GM12878 (cell line): ENCODE data around the gene MEIOSIN. TPM values are rescaled to one million over a fixed set of nuclear protein-coding genes. Genes with fewer than 3 reads are reported as not detected.

Experiments used
- ATAC-seq: fragments of 200-7000 bp; cut with Tn5 transposase; 3 replicates; pipeline ENCODE4 v1.9.1; 2020; ENCODE audit warnings: mild to moderate bottlenecking, moderate library complexity
- BruUV-seq: library from RNA; stranded (reverse); fragments of 400-500 nt; replicated peaks from 2 replicates; lab custom pipeline; 2021; lab: Mats Ljungman, UMichigan
- CTCF ChIA-PET: fragments of 300-600 bp; sonication (Branson Sonifier 250); formaldehyde crosslinking; extraction: SDS; loops from one replicate; lab custom pipeline; 2021; ENCODE audit warnings: inconsistent platforms; lab: Yijun Ruan, JAX
- POLR2A ChIA-PET: fragments of 350-600 bp; formaldehyde crosslinking; extraction: SDS; loops from one replicate; lab custom pipeline; 2021; ENCODE audit warnings: inconsistent platforms; lab: Charles Lee
- RAD21 ChIA-PET: fragments of 300-600 bp; sonication (Branson Sonifier 250); formaldehyde crosslinking; loops from one replicate; lab custom pipeline; 2023; ENCODE audit warnings: antibody characterized with exemption; ENCODE audit not compliant: unreplicated experiment; lab: Charles Lee
- SMC1A ChIA-PET: fragments of 300-600 bp; sonication (Branson Sonifier 250); formaldehyde crosslinking; loops from one replicate; lab custom pipeline; 2023; ENCODE audit not compliant: unreplicated experiment, uncharacterized antibody; lab: Charles Lee
- DNase-seq: peaks from one replicate; pipeline ENCODE4 v3.0.0-alpha.2; 2011; ENCODE audit warnings: low read depth, low spot score
- FAIRE-seq: peaks from 3 replicates; lab custom pipeline; 2011; peaks lifted over from hg19 to GRCh38; lab: Jason Lieb, UNC
- H2AFZ ChIP-seq: 2 replicates; pipeline ENCODE4 v1.6.0; 2011; ENCODE audit warnings: low read depth, low read length, control low read depth; ENCODE audit not compliant: control insufficient read depth
- H3K27ac ChIP-seq: 2 replicates; pipeline ENCODE4 v1.5.1; 2011; ENCODE audit warnings: control low read depth; ENCODE audit not compliant: control insufficient read depth, insufficient read depth
- H3K27me3 ChIP-seq, 2 experiments: replicated peaks in 1 of 2; 2 replicates each; pipeline versions ENCODE4 v1.6.0 to v1.6.1; 2011; ENCODE audit warnings: low read length in 1 of 2; ENCODE audit not compliant: control insufficient read depth in 2 of 2, insufficient read depth in 2 of 2
- H3K36me3 ChIP-seq, 2 experiments: 2 replicates each; pipeline ENCODE4 v1.5.1; 2011; ENCODE audit warnings: low read length in 1 of 2; ENCODE audit not compliant: control insufficient read depth in 2 of 2, insufficient read depth in 2 of 2
- H3K4me1 ChIP-seq: 2 replicates; pipeline ENCODE4 v1.6.1; 2011; ENCODE audit warnings: mild to moderate bottlenecking, low read length, moderate library complexity, mixed read lengths; ENCODE audit not compliant: control insufficient read depth, insufficient read depth
- H3K4me2 ChIP-seq: 2 replicates; pipeline ENCODE4 v1.6.0; 2011; ENCODE audit warnings: control low read depth; ENCODE audit not compliant: control insufficient read depth, insufficient read depth
- H3K4me3 ChIP-seq: fragments of 200-600 bp; sonication (generic); 2 replicates; pipeline ENCODE4 v1.5.1; 2016
- H3K79me2 ChIP-seq: 2 replicates; pipeline ENCODE4 v1.6.0; 2011; ENCODE audit warnings: low read length; ENCODE audit not compliant: control insufficient read depth, insufficient read depth
- H3K9ac ChIP-seq: 2 replicates; pipeline ENCODE4 v1.8.0; 2011; ENCODE audit warnings: low read length, control low read depth, mixed read lengths; ENCODE audit not compliant: control insufficient read depth, insufficient read depth
- H3K9me3 ChIP-seq: replicated peaks from 3 replicates; pipeline ENCODE4 v1.5.1; 2011; ENCODE audit warnings: mild to moderate bottlenecking, low read length; ENCODE audit not compliant: control insufficient read depth, insufficient read depth
- H4K20me1 ChIP-seq: 2 replicates; pipeline ENCODE4 v1.6.0; 2011; ENCODE audit not compliant: control insufficient read depth, insufficient read depth
- CBFB ChIP-seq: IDR thresholded peaks from 2 replicates; pipeline ENCODE4 v1.6.1; 2016; ENCODE audit warnings: antibody characterized with exemption, low read depth
- EP300 ChIP-seq, 2 experiments: fragments of 150-350 bp in 1 of 2; IDR thresholded peaks; 2 replicates each; pipeline ENCODE4 v1.6.1; 2011 to 2012; ENCODE audit warnings: low read depth in 2 of 2, low read length in 2 of 2, borderline replicate concordance in 1 of 2, improper control_type of control experiment in 1 of 2, inconsistent platforms in 1 of 2; ENCODE audit not compliant: control insufficient read depth in 1 of 2
- HDGF ChIP-seq: fragments of 450-650 bp; IDR thresholded peaks from 2 replicates; pipeline ENCODE4 v1.6.1; 2016; ENCODE audit warnings: antibody characterized with exemption
- JUNB ChIP-seq: IDR thresholded peaks from 2 replicates; pipeline ENCODE4 v1.6.1; 2016; ENCODE audit warnings: antibody characterized with exemption, mild to moderate bottlenecking
- MTA2 ChIP-seq: fragments of 450-650 bp; IDR thresholded peaks from 2 replicates; pipeline ENCODE4 v1.6.1; 2016; ENCODE audit warnings: low read depth, mild to moderate bottlenecking, moderate library complexity
- NFIC ChIP-seq: IDR thresholded peaks from 2 replicates; pipeline ENCODE4 v1.6.1; 2012; ENCODE audit warnings: low read depth, mild to moderate bottlenecking, inconsistent platforms, low read length, moderate library complexity
- NFYA ChIP-seq: IDR thresholded peaks from 2 replicates; pipeline ENCODE4 v1.6.1; 2011; ENCODE audit warnings: low read depth, mild to moderate bottlenecking, low read length, improper control_type of control experiment, borderline replicate concordance
- POLR2AphosphoS5 ChIP-seq: IDR thresholded peaks from 2 replicates; pipeline ENCODE4 v1.6.1; 2011; ENCODE audit warnings: mild to moderate bottlenecking, low read length, inconsistent platforms
- RELB ChIP-seq: fragments of 450-650 bp; IDR thresholded peaks from 2 replicates; pipeline ENCODE4 v1.6.1; 2017; ENCODE audit warnings: low read depth, mild to moderate bottlenecking, moderate library complexity
- SREBF1 ChIP-seq: IDR thresholded peaks from 2 replicates; pipeline ENCODE4 v1.6.1; 2012; ENCODE audit warnings: mild to moderate bottlenecking, low read length
- whole genome bisulfite sequencing: methylation state at CpG from one replicate; pipeline ENCODE4 v1.1.6; 2016; ENCODE audit warnings: low lambda C conversion rate; ENCODE audit not compliant: insufficient replicate concordance, insufficient coverage; ENCODE audit errors: missing lambda C conversion rate; 5-methylcytosine and 5-hydroxymethylcytosine counted together
- in situ Hi-C: fragments of 300-500 bp; cut with MboI; formaldehyde crosslinking; loops from 9 replicates; pipeline ENCODE4 v1.14.3; 2018; ENCODE audit warnings: mixed read lengths
- intact Hi-C: fragments of 100-400 bp; cut with micrococcal nuclease; formaldehyde crosslinking; loops from one replicate; pipeline ENCODE4 v1.14.2; 2022; ENCODE audit not compliant: unreplicated experiment
- polyA plus RNA-seq, 11 experiments: library from polyadenylated mRNA; depleted of rRNA in 4 of 11; unstranded in 6 of 11; stranded (reverse) in 5 of 11; fragments of >200 nt; fragmentation: Nextera tagmentation in 4 of 11; fragmentation: Illumina TruSeq in 1 of 11; extraction: Ambion mirVana in 4 of 11; extraction: Trizol in 1 of 11; gene quantifications; 1 replicate in 1 of 11; 2 replicates in 10 of 11; pipeline versions ENCODE4 v1.2.1 to v1.2.3, GENCODE V29; 2011 to 2016; ENCODE audit warnings: inconsistent platforms in 2 of 11, missing spikeins in 2 of 11, low read depth in 1 of 11
- total RNA-seq, 4 experiments: library from RNA; depleted of rRNA in 3 of 4; stranded (reverse); fragments of >200 nt in 3 of 4; fragmentation: Illumina TruSeq in 1 of 4; extraction: Trizol in 1 of 4; gene quantifications; 2 replicates each; pipeline versions ENCODE4 v1.2.1 to v1.2.3, GENCODE V29; 2013 to 2021
- TF ChIP-seq, protein P1 (sequence below): fragments of 450-650 bp; conservative IDR thresholded peaks from 2 replicates; pipeline ENCODE4 v1.6.1; 2017; ENCODE audit warnings: mild to moderate bottlenecking, moderate library complexity
- TF ChIP-seq, protein P2 (sequence below), 3 experiments: IDR thresholded peaks in 2 of 3; conservative IDR thresholded peaks in 1 of 3; 2 replicates each; pipeline ENCODE4 v1.5.1; 2011; ENCODE audit warnings: low read depth in 3 of 3, low read length in 3 of 3, mild to moderate bottlenecking in 3 of 3, control low read depth in 2 of 3, moderate library complexity in 2 of 3, inconsistent platforms in 1 of 3, mixed read lengths in 1 of 3; ENCODE audit not compliant: control insufficient read depth in 2 of 3, insufficient read depth in 1 of 3; ENCODE audit errors: extremely low read depth in 1 of 3

The MEIOSIN gene
- total and polyA plus RNA-seq, 10 of the 15 experiments (the other 5 are each of a cell fraction or from before 2014, with no cell fraction given) = 0.05 to 0.66 (median 0.14) TPM; not detected in 4

- no peak for FAIRE-seq
- 56% methylated on average over 27 of the region's 27 CpGs for WGBS
- intact Hi-C loops = no loop called here
- no peak for TF ChIP-seq MTA2
- no peak for TF ChIP-seq EP300 (IDR thresholded peaks at IDR 0.05; ENCODE audit: borderline replicate concordance in 1 of 2, control insufficient read depth in 1 of 2, low read depth in 2 of 2, low read length in 2 of 2)
- CTCF ChIA-PET = no interaction called here
- Histone ChIP-seq H3K9ac (no peak overlapping the region), H3K36me3 (no peaks in the 10 kb centered on the region), H3K27ac (no peak overlapping the region), H3K4me1 (no peaks in the 10 kb centered on the region), H3K79me2 (no peaks in the 10 kb centered on the region), H2AFZ (no peak overlapping the region), H3K4me2 (no peak overlapping the region), H3K27me3 (no peaks in the 10 kb centered on the region), H3K4me3 (no peak overlapping the region), H3K9me3 (no peaks in the 10 kb centered on the region), H4K20me1 (no peaks in the 10 kb centered on the region)
- in situ Hi-C loops = no loop called here
- no TSS peak for BruUV-seq
- POLR2A ChIA-PET = no interaction called here
- no peak for ATAC-seq
- no peak for DNase-seq
- SMC1A ChIA-PET = no interaction called here
- RAD21 ChIA-PET = no interaction called here
These were observed 30.6 kb downstream of the MEIOSIN start for GRCh38 chr19:45763691-45764294.

DNA sequence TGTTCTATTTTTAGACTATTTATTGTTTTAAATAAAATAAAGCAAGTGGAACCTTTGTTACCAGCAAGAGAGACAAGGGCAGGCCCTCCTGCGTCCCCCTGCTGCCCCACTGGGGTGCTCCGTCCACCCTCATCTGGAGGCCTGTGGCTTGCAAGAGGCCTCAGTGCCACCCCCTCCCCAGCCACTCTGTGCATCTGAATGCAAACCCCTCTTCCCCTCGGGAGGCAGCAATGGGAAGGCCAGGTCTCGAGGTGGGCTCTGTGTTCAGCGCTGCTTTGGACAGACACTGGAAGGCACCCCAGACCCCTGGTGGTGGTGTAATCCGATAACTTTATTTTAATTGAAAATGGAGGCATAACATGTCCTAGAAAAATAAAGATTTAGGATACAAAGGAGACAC, 31.2 kb downstream of the MEIOSIN start:
- in situ Hi-C loops (no loop called here), intact Hi-C loops (no loop called here)
- no TSS peak for BruUV-seq
- Histone ChIP-seq H3K27ac (no peak overlapping the region), H2AFZ (no peak overlapping the region), H3K4me1 (no peaks in the 10 kb centered on the region), H3K4me3 (no peak overlapping the region), H3K36me3 (no peaks in the 10 kb centered on the region), H3K27me3 (no peaks in the 10 kb centered on the region), H3K4me2 (no peak overlapping the region), H4K20me1 (no peaks in the 10 kb centered on the region), H3K9ac (no peak overlapping the region), H3K79me2 (no peaks in the 10 kb centered on the region; the same call in 1 of the 2 replicates), H3K9me3 (no peaks in the 10 kb centered on the region)
- WGBS = 72% methylated on average over 6 of the region's 6 CpGs
- CTCF ChIA-PET = no interaction called here
- FAIRE-seq (no peak), DNase-seq (no peak), ATAC-seq (no peak)
- POLR2A ChIA-PET = no interaction called here
- RAD21 ChIA-PET = no interaction called here
- SMC1A ChIA-PET = no interaction called here
- TF ChIP-seq HDGF (no peak), RELB (no peak), POLR2AphosphoS5 (no peak), CBFB (no peak), SREBF1 (no peak), JUNB (no peak), NFIC (no peak), NFYA (no peak)
- TF ChIP-seq, protein P1, sequence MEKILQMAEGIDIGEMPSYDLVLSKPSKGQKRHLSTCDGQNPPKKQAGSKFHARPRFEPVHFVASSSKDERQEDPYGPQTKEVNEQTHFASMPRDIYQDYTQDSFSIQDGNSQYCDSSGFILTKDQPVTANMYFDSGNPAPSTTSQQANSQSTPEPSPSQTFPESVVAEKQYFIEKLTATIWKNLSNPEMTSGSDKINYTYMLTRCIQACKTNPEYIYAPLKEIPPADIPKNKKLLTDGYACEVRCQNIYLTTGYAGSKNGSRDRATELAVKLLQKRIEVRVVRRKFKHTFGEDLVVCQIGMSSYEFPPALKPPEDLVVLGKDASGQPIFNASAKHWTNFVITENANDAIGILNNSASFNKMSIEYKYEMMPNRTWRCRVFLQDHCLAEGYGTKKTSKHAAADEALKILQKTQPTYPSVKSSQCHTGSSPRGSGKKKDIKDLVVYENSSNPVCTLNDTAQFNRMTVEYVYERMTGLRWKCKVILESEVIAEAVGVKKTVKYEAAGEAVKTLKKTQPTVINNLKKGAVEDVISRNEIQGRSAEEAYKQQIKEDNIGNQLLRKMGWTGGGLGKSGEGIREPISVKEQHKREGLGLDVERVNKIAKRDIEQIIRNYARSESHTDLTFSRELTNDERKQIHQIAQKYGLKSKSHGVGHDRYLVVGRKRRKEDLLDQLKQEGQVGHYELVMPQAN = no peak
- TF ChIP-seq, protein P2, sequence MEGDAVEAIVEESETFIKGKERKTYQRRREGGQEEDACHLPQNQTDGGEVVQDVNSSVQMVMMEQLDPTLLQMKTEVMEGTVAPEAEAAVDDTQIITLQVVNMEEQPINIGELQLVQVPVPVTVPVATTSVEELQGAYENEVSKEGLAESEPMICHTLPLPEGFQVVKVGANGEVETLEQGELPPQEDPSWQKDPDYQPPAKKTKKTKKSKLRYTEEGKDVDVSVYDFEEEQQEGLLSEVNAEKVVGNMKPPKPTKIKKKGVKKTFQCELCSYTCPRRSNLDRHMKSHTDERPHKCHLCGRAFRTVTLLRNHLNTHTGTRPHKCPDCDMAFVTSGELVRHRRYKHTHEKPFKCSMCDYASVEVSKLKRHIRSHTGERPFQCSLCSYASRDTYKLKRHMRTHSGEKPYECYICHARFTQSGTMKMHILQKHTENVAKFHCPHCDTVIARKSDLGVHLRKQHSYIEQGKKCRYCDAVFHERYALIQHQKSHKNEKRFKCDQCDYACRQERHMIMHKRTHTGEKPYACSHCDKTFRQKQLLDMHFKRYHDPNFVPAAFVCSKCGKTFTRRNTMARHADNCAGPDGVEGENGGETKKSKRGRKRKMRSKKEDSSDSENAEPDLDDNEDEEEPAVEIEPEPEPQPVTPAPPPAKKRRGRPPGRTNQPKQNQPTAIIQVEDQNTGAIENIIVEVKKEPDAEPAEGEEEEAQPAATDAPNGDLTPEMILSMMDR (IDR thresholded peaks at IDR 0.05 in 2 of 3, conservative IDR thresholded peaks at IDR 0.05 in 1 of 3; ENCODE audit: control insufficient read depth in 2 of 3, extremely low read depth in 1 of 3, insufficient read depth in 1 of 3, low read depth in 3 of 3, low read length in 3 of 3) = no peak
